H4 (cell line): ENCODE results near the gene EPC1. TPM values are rescaled to one million over a fixed set of nuclear protein-coding genes. Genes with fewer than 3 reads are reported as not detected.
A peak's percentile ranks its signal among the peaks of the same experiment; 100 is the strongest.
"Not testable (repeated sequence)": the region's sequence is repeated elsewhere in the genome, so short reads cannot be mapped to it uniquely, and the experiment has no call there.

Source experiments
- DNase-seq: peaks from one replicate; pipeline ENCODE4 v3.0.0-alpha.2; 2015; ENCODE audit warnings: low spot score
- total RNA-seq: library from RNA; depleted of rRNA; stranded (reverse); fragments of >200 nt; shearing (Covaris generic); gene quantifications from 2 replicates; pipeline ENCODE4 v1.2.3, GENCODE V29; 2014

Gene EPC1
- total RNA-seq, 1 experiment from 2014 or later = 8.2 TPM

DNA sequence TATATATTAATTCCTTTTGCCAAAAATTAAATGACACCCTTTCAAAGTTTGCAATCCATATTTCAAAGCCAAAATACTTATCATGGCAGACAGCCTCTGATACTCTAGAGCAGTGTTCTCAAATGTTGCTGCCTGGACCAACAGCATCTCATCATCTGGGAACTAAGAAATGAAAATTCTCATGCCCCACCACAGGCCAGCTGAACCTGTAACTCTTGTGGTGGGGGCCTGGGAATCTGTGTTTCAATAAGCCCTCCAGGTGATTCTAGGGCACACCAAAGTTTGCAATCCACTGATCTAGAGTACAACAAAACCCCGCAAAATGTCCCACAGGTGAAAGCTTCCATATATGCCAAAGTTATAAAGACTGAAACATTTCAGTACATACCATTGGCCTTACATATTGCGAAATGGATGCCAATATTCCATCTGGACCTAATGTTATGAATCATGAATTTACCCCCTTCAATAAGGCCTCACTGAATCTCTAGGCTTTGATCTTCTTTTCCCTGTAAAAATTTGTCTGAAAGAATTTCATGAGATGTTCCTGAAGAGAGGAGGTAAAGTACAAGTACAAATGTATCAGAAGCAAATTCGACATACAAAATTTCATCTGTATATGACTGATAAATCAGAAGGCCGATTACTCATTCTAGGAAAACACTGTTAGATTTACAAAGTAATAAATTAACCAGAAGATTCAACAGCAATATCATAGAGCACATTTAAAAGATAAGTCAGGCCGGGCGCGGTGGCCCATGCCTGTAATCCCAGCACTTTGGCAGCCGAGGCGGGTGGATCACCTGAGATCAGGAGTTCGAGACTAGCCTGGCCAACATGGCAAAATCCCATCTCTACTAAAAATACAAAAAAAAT is 25.3 kb upstream of the EPC1 start:
- no peak for DNase-seq

DNA sequence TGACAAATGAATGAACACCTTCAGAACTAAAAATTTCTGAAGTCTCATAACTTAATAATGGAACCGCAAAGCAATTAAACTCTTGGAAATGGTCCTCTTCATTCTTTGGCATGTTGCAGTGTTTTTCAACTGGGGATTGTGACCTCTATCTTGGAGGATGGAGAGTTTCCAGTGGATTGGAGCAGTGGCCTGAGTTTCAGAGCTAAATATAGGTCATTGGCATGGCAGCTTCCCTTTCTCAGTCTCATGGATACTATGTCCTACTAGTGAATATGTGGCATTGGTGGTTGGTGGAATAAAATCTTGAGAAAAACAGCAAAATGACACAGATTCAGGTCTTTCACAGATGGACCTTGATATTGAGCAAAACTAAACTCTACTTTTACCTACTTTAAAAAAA is 24.1 kb upstream of the EPC1 start:
- DNase-seq = no peak

DNA sequence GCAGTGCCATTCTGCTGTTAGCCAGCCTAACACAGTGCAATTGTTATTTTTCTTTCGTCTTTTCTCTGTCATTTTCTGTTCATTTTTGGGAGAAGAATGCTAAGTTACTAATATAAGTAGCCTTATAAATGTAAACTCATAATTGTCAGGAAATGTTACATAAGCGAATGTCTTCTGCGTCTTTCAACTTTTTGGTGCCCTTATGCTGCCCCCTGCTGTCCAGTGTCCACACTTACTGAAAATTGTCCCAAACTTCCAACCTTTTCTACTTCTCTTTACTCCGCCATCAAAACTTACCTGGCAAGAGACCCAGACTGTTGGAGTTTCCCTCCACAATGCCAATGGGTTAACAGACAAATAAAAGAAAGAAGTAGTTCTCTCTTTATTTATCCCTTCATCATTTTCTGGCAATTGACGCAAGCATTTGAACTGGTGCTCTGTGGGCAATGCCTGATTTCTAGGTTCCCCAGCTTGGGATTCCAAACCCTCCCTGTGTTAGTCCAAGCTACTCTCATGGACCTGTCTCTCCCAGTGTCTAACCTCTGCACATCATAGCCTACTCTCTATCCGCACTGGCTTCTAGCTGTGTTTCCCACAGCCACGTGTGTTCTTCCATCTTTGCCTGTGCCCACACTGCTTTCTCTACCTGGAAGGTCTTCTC is 21.0 kb upstream of the EPC1 start:
- DNase-seq = peak; percentile 44

DNA sequence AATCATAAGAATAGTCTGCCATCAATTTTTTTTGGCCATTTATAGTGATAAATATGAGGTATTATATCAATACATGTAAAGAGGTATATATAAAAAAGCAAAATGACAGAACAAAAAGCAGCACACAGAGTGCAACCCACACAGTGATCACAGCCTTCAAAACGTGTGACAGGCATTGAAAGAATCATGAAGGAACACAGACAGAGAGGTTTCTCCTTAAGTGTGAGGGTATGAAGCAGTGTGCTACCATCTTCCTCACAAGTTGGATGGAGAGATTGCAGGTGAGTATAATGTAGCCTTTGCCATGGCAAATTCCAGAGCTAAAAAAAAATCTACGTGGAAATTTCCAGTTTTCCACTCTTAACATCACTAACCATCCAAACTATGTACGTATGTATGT is 19.6 kb upstream of the EPC1 start:
- DNase-seq = no peak

DNA sequence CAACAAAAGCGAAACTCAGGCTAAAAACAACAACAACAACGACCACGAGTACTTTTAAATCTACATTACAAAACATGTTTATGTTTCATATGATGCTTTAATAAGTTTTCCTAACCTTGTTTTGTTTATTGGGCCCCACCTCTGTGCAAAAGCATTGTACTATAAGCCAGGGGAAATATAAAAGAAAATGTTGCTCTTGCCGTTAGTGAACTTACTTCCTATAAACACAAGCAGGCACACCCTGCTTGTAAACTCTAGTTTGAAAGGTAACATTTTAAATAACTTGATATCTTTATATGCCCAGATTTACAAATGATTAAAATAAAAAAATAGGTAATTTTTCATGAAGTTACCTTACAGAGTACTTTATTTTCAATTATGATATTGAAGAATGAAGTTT is 19.2 kb upstream of the EPC1 start:
- no peak for DNase-seq

DNA sequence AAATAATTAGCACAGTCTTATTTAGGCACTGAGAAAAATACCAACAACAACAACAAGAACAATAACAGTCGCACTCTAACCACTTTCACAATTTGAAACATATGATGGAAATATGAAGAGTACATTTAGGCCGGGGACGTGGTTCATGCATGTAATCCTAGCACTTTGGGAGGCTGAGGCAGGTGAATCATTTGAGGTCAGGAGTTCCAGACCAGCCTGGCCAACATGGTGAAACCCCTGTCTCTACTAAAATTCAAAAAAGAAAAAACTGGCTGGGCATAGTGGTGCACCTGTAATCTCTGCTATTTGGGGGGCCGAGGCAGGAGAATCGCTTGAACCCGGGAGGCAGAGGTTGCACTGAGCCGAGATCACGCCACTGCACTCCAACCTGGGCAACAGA is 18.4 kb upstream of the EPC1 start:
- DNase-seq = not testable (repeated sequence)

DNA sequence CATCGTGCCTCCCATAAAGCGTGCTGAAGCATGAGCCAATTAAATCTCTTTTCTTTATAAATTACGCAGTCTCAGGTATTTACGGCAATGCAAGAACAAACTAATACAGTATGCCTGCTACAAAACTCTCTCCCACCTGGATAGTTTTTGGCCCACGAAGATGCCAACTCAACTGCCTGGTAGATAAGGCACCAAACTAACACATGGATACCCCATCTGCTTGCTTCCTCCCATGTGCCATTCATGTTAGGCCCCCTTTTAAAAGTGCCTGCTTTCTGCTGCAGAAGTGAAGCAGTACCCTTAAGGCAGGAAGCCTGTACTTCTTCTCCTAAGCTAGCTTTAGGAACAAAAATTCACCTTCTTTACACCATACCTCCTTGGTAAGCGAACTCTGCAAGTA is 15.6 kb upstream of the EPC1 start:
- no peak for DNase-seq

DNA sequence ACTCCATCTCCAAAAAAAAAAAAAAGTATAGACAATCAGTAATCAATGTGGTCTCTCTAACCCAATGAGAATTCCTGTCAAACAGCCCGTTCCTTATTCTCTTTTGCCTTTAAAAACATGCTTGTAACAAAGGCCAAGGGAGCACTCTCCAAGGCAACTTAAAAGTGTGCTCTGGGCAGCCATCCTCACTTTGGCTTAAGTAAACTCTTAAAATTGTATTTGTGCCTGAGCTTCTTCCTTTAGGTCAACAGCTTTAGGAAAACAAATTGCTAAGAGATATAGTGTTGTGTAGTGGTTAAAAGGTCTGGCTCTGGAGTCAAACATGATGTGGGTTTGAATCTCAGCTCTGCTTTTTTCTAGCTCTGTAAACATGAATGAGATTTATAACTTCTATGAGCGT is 13.9 kb upstream of the EPC1 start:
- no peak for DNase-seq

DNA sequence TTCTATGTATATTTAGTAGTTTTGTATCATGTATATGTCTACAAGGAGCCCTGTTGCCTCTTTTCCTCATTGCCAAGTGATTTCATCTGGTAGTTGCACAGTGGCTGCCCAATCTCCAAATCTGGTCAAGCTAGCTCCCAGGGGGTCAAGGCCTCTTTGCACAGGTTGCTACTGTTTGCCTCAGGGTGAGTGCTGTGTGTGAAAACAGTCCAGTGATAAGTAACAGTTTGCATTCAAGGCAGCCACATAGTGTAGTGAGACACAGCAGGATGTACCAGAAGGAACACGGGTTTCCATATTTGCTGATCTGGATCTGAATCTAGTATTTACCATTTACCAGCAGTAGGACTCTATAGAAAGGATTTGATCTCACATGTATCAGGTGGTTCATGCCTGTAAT is 13.3 kb upstream of the EPC1 start:
- no peak for DNase-seq

DNA sequence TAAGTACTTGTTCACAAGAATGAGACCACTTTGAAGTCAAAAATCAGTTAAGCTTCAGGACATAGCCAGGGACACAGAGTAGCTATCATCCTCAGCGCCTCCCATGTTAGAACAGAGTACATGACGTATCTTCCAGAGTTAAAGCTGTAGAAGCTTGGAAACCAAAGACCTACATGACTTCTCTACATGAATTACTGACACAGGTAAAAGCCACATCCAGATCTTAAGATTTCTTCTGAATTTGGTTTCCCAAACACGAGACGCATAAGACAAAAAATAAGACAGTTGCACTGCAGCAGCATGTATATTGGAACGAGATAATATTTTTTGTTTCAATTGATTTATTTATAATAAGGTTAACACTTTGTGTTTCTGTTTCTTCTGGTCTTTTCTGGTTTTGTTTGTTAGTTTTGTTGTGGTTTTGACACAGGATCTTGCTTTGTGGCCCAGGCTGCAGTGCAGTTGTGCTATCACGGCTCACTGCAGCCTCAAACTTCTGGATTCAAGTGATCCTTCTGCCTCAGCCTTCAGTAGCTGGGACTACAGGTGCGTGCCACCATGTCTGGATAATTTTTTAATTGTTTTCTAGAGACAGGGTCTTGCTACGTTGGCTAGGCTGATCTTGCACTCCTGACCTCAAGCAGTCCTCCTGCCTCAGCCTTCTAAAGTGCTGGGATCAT is 10.2 kb upstream of the EPC1 start:
- no peak for DNase-seq

DNA sequence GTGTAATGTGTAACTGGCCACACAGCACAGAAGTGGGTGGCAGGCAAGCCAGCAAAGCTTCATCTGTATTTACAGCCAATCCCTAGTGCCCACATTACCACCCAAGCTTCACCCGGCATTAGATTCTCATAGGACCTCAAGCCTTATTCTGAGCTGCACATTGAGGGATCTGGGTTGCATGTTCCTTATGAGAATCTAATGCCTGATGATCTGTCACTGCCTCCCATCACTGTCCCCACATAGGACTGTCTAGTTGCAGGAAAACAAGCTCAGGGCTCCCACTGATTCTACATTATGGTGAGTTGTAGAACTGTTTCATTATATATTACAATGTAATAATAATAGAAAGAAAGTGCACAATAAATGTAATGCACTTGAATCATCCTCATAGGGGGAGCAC is 7.7 kb upstream of the EPC1 start:
- DNase-seq = not testable (repeated sequence)

DNA sequence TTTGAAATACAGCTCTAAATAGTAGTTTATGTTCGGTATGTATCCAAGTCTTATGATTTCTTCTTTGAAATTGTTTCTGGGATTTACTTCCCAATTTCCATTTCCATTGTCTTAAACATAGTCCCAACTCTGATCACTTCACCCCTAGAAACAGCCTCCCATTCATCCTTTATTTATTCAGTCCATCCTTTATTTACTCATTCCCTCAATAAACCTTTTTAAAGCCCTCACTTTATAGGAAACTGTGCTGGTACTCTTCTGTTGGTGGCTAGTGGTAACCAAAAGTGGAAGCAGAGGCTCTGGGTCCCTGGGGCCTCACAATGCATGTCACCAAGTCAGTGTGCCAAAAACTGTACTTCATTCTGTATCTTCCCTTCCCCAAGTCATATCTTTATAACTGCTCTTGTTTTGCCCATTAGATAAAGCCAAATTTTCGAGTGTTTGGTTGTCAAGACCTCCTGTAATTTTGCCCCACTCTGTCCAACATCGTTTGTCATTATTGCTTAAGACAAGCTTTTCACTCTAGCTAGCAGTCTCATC is 3.9 kb upstream of the EPC1 start:
- DNase-seq = no peak

DNA sequence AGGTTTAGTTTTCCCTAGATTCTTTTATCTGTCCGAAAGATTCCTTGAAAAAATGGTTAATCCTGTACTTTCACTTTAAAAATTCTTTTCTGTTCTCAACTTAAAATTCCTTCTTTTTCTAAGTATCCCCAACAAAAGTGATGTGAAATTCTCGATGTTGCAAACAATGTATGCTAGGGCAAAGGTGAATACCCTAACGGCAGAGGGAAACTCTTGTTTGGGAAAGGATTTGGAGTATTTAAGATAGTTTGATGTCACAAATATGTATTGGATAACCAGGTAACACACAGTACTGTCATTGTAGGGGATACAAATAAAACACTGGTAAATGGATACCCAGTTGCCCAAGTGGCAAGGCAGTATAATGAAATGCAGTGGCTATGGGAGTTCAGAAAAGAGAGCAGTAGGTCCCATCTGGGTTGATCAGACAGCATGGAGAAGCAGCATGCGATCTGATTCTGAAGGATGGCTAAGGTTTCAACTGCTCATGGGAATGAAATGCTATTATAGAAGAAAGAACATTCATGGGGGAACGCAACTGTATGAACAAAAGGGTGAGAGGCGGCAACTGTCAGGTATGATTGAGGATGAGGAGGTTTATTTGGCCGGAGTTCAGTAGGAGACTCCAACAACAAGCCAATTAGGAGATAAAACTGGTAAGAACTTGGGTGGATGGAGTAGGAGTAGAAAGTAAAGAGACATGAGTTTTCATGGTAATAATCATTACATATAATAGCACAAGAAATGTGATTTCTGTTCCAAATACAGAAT is 3.2 kb upstream of the EPC1 start:
- no peak for DNase-seq

DNA sequence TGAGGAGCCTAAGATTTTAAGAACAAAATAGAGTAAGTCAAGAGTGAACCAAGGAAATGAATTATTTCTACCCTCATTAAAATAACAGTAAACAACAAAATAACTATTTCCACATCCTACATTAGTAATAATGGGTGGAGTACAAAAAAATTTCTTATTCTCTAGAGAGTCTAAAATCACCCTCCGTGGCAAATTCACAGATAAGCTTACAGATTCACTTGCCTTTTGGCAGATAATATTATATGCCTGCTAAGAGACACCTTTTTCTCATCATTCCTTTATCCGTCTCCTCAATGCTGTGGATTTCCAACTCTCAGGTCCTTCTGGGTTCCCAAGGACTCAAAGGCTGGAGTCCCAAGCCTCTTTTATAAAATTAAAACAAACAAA is 2.2 kb upstream of the EPC1 start:
- DNase-seq = no peak

DNA sequence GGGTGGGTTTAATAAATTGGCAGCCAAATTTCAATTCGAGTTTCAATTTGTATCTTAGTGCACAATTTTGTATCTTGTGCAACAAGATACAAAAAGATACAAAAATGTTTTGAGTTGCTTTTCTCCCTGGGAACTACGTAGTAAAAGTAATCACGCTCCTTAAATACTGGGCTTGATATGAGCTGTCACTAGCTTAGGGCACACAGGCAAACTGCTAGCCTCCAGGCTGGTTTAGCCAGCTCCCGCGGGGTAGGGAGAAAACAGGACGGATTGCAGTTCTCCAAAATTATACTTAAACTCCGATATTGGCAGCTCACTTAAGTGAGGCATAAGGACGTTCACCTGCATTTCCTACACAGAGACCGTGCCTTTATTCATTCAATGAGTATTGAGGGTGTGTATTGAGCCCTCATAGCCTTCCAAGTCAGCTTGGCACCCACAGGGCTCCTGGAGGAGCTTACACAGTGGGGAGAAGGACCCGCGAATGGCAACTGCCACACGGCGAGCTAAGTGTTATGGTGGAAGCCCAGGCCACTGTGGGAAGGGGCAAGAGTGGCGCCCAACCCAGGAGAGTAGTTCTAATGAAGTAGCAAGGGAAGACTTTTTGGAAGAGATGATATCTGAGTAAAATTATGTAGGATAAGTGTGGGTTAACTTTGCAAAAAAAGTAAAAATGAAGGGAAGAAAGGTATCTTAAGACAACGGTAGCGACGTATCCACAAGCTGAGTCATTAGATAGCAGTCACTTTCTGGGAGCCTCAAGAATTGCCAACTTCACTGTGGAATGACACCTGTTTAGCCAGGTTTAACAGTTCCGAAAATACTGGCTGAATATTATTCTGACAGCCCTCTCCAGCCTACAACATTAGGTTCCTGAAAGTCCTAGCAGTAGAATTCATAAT is 1.6 kb upstream of the EPC1 start:
- no peak for DNase-seq

DNA sequence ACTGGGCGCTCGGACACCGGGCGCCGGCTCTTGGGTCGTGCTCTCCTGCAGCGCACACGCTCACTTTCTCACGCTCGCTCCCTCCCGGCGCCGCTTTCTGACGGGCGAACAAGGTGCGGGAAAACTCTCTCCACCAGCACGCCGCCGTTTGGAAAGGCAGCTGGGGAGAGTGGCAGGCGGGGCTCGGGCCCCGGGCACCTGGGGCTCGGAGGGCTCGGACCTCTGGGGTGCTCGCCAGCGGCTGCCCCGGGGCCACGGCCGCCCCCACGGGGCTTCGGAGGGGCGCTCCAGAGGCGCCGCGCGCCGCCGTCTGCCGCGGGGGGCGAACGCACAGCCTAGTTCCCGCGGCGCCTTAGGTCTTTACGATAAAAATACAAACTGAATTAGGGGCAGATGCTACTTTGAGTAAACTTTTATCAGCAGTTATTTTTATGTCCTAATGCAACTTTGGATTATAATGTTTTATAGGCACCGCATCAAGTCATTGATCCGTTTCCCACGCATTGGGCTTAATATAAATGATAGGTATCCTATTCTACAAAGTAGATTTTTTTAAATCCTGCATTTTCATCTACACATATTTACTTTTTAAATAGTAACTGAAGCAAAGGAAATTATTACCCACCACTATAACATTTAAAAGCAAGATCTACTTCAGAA is 535 bp upstream of the EPC1 start:
- DNase-seq = no peak

DNA sequence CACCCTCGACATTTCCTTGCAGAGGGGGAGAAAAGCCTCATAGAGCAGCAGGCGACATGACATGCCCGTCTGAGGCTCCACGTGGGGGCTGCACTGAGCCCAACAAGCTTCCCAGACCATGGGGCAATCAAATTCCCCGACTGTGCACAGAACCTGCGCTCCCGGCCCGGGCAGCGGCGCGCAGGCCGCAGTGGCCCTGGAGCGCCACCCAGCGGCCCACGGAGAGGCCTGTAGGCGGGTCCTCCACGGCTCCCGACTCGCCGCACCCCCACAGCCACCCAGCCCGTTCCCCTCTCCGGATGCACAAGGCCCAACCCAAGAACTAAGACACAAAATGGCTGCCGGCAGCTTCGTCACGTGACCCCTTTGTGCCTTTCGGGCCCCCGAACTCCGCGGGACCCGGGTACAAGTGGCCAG is 816 bp downstream of the EPC1 start:
- DNase-seq = peak; percentile 85

DNA sequence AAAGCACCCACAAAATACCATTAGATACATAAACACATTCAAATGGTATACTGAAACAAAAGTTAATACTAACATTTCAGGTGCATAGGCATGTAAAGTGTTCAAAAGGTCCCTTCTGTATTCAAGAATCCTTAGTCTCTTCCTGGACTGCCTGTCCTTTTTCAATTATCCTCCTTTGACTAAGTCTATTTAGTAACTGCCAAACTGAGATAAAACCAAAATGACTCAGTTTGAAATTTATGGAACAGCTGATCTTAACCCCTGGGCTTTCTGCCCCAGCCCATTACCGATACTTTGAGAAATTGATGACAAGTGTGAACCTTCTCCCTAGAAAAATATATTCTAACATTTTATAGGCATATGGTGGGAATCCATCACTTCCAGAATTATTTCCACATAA is 5.4 kb downstream of the EPC1 start:
- DNase-seq = no peak

DNA sequence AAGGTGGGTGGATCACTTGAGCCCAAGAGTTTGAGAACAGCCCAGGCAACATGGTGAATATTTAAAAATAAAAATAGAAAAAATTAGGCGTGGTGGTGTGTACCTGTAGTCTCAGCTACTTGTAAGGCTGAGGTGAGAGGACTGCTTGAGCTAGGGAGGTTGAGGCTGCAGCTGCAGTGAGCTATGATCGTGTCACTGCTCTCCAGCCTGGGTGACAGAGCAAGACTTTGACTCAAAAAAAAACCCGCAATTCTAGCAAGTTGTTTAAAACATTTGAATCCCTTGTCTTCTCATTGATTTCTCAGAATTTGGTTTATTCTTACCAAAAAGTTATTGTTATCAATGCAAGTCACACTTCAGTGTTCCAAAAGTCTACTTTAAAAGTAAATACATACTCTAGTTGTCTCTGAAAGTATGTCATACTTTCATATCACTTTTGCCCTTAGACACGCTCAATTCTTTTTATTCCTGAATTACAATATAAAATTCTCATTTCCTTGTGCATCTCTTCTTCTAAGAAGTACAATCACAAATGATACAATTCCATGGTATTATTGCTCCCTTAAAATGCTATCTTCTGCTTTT is 6.3 kb downstream of the EPC1 start:
- DNase-seq = no peak

DNA sequence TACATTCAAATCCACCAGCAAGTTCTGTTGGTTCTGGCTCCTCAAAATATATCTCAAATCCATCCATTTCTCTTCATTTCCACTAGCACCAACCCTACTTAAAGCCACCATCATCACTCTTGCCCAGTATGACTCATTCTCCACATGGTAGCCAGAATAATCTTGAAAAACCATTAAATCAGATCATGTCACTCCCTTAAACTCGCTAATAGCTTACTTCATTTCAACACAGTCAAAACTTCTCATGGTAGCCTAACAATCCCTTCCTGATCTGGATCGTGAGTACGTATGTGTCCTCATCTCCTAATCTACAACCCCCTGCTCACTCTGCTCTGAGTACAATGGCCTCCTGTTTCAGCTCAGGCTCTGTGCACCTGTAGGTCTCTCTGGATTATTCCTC is 8.7 kb downstream of the EPC1 start:
- DNase-seq = no peak
